ENCODE measurements around the gene CAPN11.

DNA sequence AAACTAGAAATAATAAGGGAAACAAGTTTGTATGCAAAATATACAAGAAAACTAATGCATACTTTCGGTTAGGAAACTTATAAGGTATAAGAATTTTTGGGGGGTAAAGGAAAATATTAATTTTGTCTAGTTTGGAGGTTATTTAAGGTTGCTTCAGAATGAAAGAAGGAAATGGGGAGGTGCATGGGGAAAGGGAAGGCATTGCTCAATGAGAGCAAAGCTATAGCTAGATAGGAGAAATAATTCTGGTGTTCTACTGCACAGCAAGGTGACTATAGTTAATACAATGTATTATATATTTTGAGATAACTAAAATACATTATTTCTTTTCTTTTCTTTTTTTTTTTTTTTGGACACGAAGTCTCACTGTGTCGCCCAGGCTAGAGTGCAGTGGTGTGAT lies 52.7 kb downstream of the CAPN11 start:
- no peak for TF ChIP-seq POLR2A (IDR thresholded peaks at IDR 0.05)
- TF ChIP-seq, protein P1, sequence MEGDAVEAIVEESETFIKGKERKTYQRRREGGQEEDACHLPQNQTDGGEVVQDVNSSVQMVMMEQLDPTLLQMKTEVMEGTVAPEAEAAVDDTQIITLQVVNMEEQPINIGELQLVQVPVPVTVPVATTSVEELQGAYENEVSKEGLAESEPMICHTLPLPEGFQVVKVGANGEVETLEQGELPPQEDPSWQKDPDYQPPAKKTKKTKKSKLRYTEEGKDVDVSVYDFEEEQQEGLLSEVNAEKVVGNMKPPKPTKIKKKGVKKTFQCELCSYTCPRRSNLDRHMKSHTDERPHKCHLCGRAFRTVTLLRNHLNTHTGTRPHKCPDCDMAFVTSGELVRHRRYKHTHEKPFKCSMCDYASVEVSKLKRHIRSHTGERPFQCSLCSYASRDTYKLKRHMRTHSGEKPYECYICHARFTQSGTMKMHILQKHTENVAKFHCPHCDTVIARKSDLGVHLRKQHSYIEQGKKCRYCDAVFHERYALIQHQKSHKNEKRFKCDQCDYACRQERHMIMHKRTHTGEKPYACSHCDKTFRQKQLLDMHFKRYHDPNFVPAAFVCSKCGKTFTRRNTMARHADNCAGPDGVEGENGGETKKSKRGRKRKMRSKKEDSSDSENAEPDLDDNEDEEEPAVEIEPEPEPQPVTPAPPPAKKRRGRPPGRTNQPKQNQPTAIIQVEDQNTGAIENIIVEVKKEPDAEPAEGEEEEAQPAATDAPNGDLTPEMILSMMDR (IDR thresholded peaks at IDR 0.05), result no peak
